Measurements from ENCODE around the gene TFB2M.
"Not testable (repeated sequence)": the region's sequence is repeated elsewhere in the genome, so short reads cannot be mapped to it uniquely, and the experiment has no call there.

Gene TFB2M

GRCh38 chr1:246566128-246566812 is at the start of gene TFB2M, which contains the start of gene CNST:
Gene TFB2M (minus strand): TSS chr1:246566261. CDS start chr1:246566138, 123 bp downstream.
Gene CNST (plus strand): TSS chr1:246566456. CDS start chr1:246591563, 25,107 bp downstream.
- DNase-seq = peak; percentile 99

DNA sequence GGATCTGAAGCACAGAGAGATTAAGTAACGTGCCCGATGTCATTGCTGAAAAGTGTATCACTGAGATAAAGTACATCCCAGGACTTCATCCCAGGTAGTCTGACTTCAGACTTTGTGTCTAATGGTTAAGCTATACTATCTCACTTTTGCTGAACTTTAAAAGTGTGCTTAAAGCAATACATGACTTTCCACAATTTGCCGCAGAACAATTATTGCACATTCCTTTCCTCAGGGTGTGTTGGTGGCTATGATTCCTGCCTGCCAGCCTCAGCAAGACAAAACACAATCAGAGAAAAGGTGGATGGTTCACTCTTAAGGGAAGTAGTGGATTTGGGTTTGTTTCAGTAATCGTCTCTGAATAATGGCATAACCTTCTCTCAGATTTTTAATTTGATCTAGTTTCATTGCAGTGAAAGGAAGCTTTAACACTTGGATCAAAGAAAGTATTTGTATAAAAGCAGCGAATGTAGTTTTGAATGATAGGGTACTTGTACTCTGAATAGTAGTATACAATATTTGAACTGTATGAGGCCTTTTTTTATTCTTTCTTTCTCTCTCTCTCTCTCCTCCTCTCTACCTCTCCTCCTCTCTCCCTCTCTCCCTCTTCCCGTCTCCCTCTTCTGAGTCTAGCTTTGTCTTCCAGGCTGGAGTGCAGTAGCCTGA is 47.2 kb upstream of the TFB2M start:
- no peak for DNase-seq

DNA sequence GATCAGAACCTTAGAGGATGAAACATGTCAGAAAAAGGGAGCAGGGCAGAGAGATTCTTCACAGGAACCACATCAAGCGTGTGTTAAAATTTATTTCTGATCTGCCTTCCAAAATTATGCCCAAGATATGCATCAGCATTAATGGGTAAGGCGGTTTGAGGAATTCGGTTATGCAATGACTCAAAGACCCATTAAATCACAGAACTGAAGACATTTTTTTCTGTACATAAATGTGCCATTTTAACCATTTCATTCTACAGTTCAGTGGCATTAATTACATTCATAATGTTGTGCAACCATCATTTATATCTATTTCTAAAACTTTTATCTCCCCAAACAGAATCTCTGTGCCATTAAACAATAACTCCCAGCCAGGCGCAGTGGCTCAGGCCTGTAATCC is 43.6 kb upstream of the TFB2M start:
- no peak for DNase-seq

DNA sequence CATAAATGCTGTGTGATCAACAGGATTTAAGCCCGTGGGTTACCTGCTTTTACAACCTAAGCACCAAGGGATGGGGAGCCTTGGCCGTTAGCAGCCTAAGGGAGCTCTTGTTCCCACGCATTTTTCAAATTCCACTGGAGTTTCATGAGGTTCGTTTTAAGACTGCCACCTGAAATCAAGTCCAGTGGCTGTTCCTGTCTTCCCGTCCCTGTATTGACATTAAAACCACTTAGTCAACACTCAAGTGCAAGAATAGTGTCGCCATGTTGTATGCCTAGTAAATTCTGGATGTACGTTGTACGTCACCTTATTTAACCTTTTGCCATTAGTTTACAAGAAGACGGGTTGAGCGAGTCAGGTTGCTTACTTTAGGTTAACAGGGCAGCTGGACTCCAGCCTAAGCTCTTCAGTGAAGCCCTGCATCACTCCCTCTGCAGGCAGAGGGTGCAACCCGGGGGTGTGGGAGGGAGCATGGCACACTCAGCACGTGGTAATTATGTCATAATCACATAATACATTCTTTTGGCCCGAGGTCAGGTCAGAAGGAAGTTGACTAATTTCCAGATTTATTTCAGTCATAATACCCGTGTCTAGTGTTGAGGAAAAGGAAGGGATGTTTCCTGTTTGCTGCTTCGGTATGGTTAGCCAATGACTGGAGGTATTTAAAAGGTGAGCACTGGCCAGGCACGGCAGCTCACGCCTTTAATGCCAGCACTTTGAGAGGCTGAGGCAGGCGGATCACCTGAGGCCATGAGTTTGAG is 42.7 kb upstream of the TFB2M start:
- DNase-seq = peak; percentile 83 to 84

- DNase-seq = no peak
Measured at GRCh38 chr1:246607462-246607861, 41.4 kb upstream of the TFB2M start.

GRCh38 chr1:246605231-246605630 is 39.2 kb upstream of the TFB2M start:
- not testable (repeated sequence) for DNase-seq

DNA sequence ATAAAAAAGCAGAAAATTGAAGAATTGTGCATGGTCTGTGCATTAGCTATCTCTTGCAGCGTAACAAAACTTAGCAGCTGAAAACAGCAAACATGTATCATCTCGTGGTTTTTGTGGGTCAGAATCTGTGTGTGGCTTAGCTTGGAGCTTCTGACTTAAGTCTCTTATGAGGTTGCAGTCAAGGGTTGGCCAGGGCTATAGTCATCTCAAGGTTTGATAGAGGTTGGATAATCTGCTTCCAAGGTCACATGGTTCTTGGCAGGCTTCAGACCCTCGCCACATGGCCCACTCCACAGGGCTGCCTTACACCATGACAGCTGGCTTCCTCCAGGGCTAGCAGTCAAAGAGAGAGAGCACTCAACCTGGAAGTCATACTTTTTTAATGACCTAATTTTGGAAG is 36.1 kb upstream of the TFB2M start:
- no peak for DNase-seq

- DNase-seq = no peak
Measured at GRCh38 chr1:246600579-246600978, 34.5 kb upstream of the TFB2M start.

- DNase-seq = no peak
Measured at GRCh38 chr1:246599315-246599714, 33.3 kb upstream of the TFB2M start.

- no peak for DNase-seq
Measured at GRCh38 chr1:246597971-246598370, 31.9 kb upstream of the TFB2M start.

- no peak for DNase-seq
Measured at GRCh38 chr1:246597340-246597739, 31.3 kb upstream of the TFB2M start.

DNA sequence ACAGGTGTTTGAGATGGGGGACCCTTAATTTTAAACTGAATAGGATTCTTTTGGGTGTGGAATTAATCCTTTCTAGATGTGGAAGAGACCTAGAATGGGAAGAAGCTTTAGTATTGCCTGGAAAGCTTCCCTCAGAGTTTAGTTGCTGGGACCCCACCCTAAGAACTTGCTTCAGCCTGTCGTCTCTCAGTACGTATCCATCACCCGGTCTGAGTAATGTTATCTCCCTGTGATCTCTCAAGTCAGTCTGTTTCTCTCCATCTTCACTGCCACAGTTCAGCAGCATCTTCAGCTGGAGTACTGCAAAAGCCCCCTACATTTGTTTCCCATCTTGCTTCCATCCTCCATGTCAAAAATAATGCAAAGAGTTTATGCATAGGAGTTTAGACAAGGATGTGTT is 29.1 kb upstream of the TFB2M start:
- no peak for DNase-seq

DNA sequence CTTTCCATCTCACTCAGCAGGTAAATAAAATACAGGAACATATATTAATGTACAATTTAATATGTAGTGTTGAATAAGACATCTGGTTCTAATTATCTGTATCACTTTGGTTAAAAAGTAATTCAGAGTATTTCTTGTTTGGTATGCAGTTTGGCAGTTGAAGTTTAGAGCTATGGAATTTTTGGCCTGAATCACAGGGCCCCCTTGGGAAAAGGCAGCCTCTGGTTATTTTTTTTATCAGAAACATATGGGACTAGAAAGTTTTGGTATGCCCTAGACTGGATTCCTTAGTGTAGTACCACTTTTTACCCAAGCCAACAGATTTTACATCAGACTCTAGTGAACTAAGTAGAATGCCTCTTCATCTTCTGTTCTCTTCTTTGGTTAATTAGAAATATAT is 26.6 kb upstream of the TFB2M start:
- DNase-seq = no peak

DNA sequence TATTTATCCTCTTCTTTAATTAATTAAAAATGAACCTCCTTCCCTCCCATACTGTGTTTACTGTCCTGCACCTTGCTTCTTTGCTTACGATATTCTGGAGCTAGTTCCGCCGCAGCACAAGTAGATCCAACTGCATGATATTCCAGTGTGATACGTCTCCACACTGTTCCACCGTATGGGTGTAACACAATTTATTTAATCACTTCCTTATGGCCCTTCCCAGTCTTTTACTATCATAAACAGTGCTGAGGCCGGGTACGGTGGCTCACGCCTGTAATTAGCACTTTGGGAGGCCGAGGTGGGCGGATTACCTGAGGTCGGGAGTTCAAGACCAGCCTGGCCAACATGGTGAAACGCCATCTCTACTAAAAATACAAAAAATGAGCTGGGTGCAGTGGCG is 25.9 kb upstream of the TFB2M start:
- DNase-seq = no peak

- no peak for DNase-seq
Measured at GRCh38 chr1:246591504-246591903, 25.4 kb upstream of the TFB2M start.

DNA sequence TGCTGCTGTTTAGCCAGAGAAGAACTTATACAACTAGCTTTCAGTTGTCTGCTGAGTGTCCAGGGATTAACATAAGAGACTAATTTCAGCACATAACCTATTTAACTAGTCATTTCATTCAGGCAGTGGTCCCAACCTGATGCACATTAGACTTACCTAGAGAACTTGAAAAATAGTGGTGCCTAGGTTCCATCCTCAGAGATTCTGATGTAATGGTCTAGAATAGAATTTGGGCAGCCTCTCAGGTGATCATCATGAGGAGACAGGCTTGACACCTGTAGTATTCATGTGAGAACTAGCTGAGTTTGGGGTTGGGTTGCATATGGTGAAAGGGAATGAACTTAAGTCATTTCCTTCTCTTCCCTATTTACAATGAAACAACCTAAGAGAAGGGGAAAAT is 25.0 kb upstream of the TFB2M start:
- DNase-seq = no peak

- DNase-seq = not testable (repeated sequence)
Measured at GRCh38 chr1:246589919-246590318, 23.9 kb upstream of the TFB2M start.

DNA sequence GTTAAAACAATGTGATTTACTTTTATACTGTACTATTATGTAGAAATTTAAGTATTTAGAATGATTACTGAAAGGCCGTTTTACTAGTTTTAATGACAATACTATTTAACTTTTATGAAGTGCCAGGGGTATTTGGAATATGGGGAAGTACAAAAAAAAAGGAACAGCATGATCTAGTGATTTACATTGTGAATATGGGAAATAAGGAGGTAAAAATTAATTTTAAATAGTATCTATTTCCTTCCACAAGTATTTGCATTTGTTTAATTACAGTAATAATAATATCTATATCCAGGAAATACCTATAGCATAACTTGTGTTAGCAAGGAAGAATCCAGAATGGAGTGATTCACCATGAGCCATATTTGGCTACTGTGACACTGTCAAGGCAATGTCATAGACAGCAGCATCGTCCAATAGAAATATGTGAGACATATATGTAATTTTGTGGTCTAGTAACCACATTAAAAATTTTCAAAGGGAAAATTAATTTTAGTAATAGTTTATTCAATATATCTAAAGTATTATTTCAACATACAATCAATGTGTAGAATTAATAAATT is 22.2 kb upstream of the TFB2M start:
- DNase-seq = peak in 1 of 2 experiments; percentile 34

GRCh38 chr1:246587606-246588005 is 21.5 kb upstream of the TFB2M start:
- no peak for DNase-seq

DNA sequence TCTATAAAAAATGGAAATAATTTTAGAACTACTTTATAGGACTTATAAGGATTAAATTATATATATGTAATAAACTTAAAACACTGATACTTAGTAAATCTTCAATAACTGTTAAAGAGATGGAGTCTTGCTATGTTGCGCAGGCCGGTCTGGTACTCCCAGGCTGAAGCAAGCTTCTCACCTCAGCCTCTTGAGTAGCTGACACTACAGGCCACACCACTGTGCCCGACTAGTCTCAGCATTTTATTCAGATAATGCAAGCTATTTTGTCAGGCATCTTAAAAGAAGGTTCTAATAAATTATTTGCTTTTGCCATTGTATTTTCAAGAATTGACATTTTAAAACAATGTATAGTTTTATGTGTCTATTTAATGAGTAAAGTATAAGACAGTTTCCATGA is 21.0 kb upstream of the TFB2M start:
- no peak for DNase-seq

DNA sequence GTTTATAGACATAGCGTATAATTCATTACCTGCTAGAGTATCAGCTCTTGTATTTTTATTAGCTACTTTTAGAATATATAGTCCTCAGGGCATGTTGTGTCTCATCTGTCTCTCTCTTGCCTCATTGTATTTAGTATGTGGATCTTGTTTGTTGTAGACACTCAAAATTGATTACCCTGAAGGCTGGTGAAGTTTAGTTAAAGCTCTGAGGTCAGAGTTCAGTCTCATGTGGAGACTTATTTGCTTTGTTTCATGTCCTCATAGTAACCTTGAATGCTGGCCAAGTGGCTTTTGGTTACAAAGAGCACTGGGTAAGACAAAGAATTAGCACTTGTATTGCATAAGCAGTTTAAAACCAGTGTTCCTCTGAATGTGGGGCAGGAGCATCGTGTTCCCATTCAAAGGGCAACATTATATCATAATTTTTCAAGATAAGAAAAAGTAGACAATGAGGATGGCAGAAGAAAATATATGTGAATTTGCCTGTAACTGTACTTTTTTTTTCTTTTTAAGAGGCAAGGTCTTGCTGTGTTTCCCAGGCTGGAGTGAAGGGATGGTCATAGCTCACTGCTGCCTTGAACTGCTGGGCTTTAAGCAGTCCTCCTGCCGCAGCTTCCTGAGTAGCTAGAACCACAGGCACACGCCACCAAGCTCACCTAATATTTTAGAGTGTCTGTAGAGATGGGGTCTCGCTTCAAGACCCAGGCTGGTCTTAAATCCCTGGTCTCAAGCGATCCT is 17.6 kb upstream of the TFB2M start:
- DNase-seq = peak; percentile 24 to 29

DNA sequence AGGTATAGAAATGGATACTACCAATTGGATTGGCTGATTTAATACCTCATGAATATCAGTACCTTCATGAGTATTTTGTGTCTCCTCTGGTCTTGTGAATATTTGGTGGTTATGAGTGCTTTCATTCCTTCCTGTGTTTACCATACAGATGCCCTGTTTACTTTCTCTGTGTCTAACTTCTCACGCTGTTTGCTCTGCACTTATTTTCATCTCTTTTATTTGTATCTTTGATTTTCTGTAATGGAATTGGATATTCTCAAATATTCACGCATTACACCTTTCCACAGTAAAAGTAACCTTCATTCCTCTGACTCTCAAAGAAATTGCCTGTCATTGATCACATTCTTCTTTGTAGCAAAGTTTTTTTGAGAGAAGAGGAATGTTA is 17.0 kb upstream of the TFB2M start:
- no peak for DNase-seq
